ENCODE results near the gene ZNF658.
"Not testable (repeated sequence)": the region's sequence is repeated elsewhere in the genome, so short reads cannot be mapped to it uniquely, and the experiment has no call there.

The ZNF658 gene

GRCh38 chr9:66900490-66901131, at the start of gene ZNF658:
Gene ZNF658 (plus strand): TSS chr9:66900725. CDS start chr9:66903562, 2,837 bp downstream.
- in situ Hi-C loops (cut with MboI; ENCODE audit: low sequenced_read_pairs): not testable (repeated sequence)

GRCh38 chr9:66861732-66862131, 38.8 kb upstream of the ZNF658 start:
- in situ Hi-C loops (cut with MboI; ENCODE audit: low sequenced_read_pairs): not testable (repeated sequence)

GRCh38 chr9:66868660-66869059, 31.9 kb upstream of the ZNF658 start:
- in situ Hi-C loops (cut with MboI; ENCODE audit: low sequenced_read_pairs): not testable (repeated sequence)

GRCh38 chr9:66880605-66881004, 19.9 kb upstream of the ZNF658 start:
- in situ Hi-C loops (cut with MboI; ENCODE audit: low sequenced_read_pairs): not testable (repeated sequence)

GRCh38 chr9:66881847-66882246, 18.7 kb upstream of the ZNF658 start:
- in situ Hi-C loops (cut with MboI; ENCODE audit: low sequenced_read_pairs): not testable (repeated sequence)

GRCh38 chr9:66890334-66890733, 10.2 kb upstream of the ZNF658 start:
- in situ Hi-C loops (cut with MboI; ENCODE audit: low sequenced_read_pairs): not testable (repeated sequence)

GRCh38 chr9:66901141-66901540, 616 bp downstream of the ZNF658 start:
- in situ Hi-C loops (cut with MboI; ENCODE audit: low sequenced_read_pairs): not testable (repeated sequence)

GRCh38 chr9:66909560-66909959, 9.0 kb downstream of the ZNF658 start:
- in situ Hi-C loops (cut with MboI; ENCODE audit: low sequenced_read_pairs): not testable (repeated sequence)

GRCh38 chr9:66920072-66920471, 19.5 kb downstream of the ZNF658 start:
- in situ Hi-C loops (cut with MboI; ENCODE audit: low sequenced_read_pairs): not testable (repeated sequence)

GRCh38 chr9:66936194-66936870, 35.8 kb downstream of the ZNF658 start:
- in situ Hi-C loops (cut with MboI; ENCODE audit: low sequenced_read_pairs): not testable (repeated sequence)

- in situ Hi-C loops (cut with MboI; ENCODE audit: low sequenced_read_pairs): not testable (repeated sequence)
Observed at GRCh38 chr9:66937662-66938061, 37.1 kb downstream of the ZNF658 start.

- in situ Hi-C loops (cut with MboI; ENCODE audit: low sequenced_read_pairs): not testable (repeated sequence)
Observed at GRCh38 chr9:66938322-66938721, 37.8 kb downstream of the ZNF658 start.

- in situ Hi-C loops (cut with MboI; ENCODE audit: low sequenced_read_pairs): not testable (repeated sequence)
Observed at GRCh38 chr9:66939878-66940830, 39.6 kb downstream of the ZNF658 start.

- in situ Hi-C loops (cut with MboI; ENCODE audit: low sequenced_read_pairs): not testable (repeated sequence)
Observed at GRCh38 chr9:66942400-66943155, 42.1 kb downstream of the ZNF658 start.

- in situ Hi-C loops (cut with MboI; ENCODE audit: low sequenced_read_pairs): not testable (repeated sequence)
Observed at GRCh38 chr9:66952576-66952975, 52.1 kb downstream of the ZNF658 start.
